Measurements from ENCODE around the gene KRTCAP2.
"Not testable (repeated sequence)": the region's sequence is repeated elsewhere in the genome, so short reads cannot be mapped to it uniquely, and the experiment has no call there.

KRTCAP2 gene

GRCh38 chr1:155193275-155193990 is 20.3 kb upstream of the KRTCAP2 start:
- peak; percentile 92 for DNase-seq
- TF ChIP-seq CTCF (IDR thresholded peaks at IDR 0.05; ENCODE audit: low read depth, low read length) = peak; percentile 97
- Histone ChIP-seq H3K36me3 (peaks cover 7% of the 10 kb centered on the region), H3K4me1 (peaks cover 7% of the 10 kb centered on the region), H3K4me3 (ENCODE audit: low read depth, low read length) (peak overlapping the region; percentile 65), H3K27me3 (no peaks in the 10 kb centered on the region), H3K9me3 (no peaks in the 10 kb centered on the region)

GRCh38 chr1:155192346-155193274 is 19.5 kb upstream of the KRTCAP2 start:
- H3K9me3 ChIP-seq = no peaks in the 10 kb centered on the region
- H3K27me3 ChIP-seq = no peaks in the 10 kb centered on the region
- no peaks in the 10 kb centered on the region; the same call in none of the 2 replicates for H3K36me3 ChIP-seq
- peaks cover 7% of the 10 kb centered on the region for H3K4me1 ChIP-seq
- peak overlapping the region; percentile 65 for H3K4me3 ChIP-seq (ENCODE audit: low read depth, low read length)
- DNase-seq = no peak
- TF ChIP-seq CTCF (IDR thresholded peaks at IDR 0.05; ENCODE audit: low read depth, low read length) = no peak

- no peaks in the 10 kb centered on the region for H3K27me3 ChIP-seq
- H3K4me3 ChIP-seq (ENCODE audit: low read depth, low read length) = no peak overlapping the region
- no peak for DNase-seq
- peaks cover 7% of the 10 kb centered on the region for H3K4me1 ChIP-seq
- no peak for TF ChIP-seq CTCF (IDR thresholded peaks at IDR 0.05; ENCODE audit: low read depth, low read length)
- H3K9me3 ChIP-seq = no peaks in the 10 kb centered on the region
- H3K36me3 ChIP-seq = no peaks in the 10 kb centered on the region; the same call in 1 of the 2 replicates
These were observed 18.8 kb upstream of the KRTCAP2 start for GRCh38 chr1:155191904-155192303.

- not testable (repeated sequence) for H3K4me3 ChIP-seq (ENCODE audit: low read depth, low read length); DNase-seq; H3K36me3 ChIP-seq; H3K27me3 ChIP-seq; H3K9me3 ChIP-seq
- peaks cover 12% of the 10 kb centered on the region for H3K4me1 ChIP-seq
These were observed 16.8 kb upstream of the KRTCAP2 start for GRCh38 chr1:155189926-155190325.

GRCh38 chr1:155188268-155188667 is 15.2 kb upstream of the KRTCAP2 start:
- Histone ChIP-seq H3K4me3 (ENCODE audit: low read depth, low read length) (no peak overlapping the region), H3K9me3 (no peaks in the 10 kb centered on the region), H3K4me1 (peaks cover 16% of the 10 kb centered on the region), H3K27me3 (no peaks in the 10 kb centered on the region), H3K36me3 (peaks cover 6% of the 10 kb centered on the region; the same call in 1 of the 2 replicates)
- no peak for TF ChIP-seq CTCF (IDR thresholded peaks at IDR 0.05; ENCODE audit: low read depth, low read length)
- no peak for DNase-seq

GRCh38 chr1:155187456-155187891 is 14.4 kb upstream of the KRTCAP2 start:
- no peak for TF ChIP-seq CTCF (IDR thresholded peaks at IDR 0.05; ENCODE audit: low read depth, low read length)
- H3K36me3 ChIP-seq = peaks cover 6% of the 10 kb centered on the region; the same call in 1 of the 2 replicates
- no peaks in the 10 kb centered on the region for H3K9me3 ChIP-seq
- H3K4me1 ChIP-seq = peaks cover 13% of the 10 kb centered on the region
- H3K4me3 ChIP-seq (ENCODE audit: low read depth, low read length) = no peak overlapping the region
- H3K27me3 ChIP-seq = no peaks in the 10 kb centered on the region
- no peak for DNase-seq

All from BE2C (cell line).